PFSK-1 (cell line): Measurements from ENCODE around the gene PGA4.

Experiments used
- POLR2AphosphoS5 ChIP-seq: IDR thresholded peaks from 2 replicates; pipeline ENCODE4 v1.6.1; 2012; ENCODE audit warnings: low read depth, mild to moderate bottlenecking, control low read depth, low read length, moderate library complexity
- TAF1 ChIP-seq: IDR thresholded peaks from 2 replicates; pipeline ENCODE4 v1.6.1; 2012; ENCODE audit warnings: low read length, control low read depth, borderline replicate concordance; ENCODE audit not compliant: insufficient read depth

DNA sequence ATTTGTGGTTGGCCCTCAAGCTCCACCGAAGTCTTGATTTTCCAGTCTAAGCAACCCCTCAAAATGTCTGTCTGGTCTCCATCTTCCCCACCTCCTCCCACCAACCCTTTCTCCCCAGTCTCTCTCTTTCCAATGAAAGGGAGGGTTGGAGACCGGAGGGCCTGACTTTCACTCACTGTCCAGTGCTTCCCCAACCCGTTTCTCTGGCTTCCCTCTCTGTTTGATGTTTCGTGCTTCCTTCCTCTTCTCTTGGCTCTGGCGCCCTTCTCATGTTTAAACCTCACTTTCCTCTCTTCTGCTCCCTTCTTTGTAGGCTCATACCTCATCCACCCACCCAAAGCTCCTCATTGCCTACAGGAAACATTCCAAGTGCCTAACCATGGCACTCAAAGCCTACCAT, 49.8 kb upstream of the PGA4 start:
- TF ChIP-seq POLR2AphosphoS5 = no peak
- no peak for TF ChIP-seq TAF1
